22Rv1 (cell line): Measurements from ENCODE around the gene AFTPH.

Source experiments
- CTCF ChIP-seq: fragments of 450-650 bp; IDR thresholded peaks from 2 replicates; pipeline ENCODE4 v1.5.1; 2017; ENCODE audit warnings: mild to moderate bottlenecking
- ZFX ChIP-seq: fragments of 450-650 bp; IDR thresholded peaks from 2 replicates; pipeline ENCODE4 v1.6.1; 2017; ENCODE audit warnings: antibody characterized with exemption, borderline replicate concordance

GRCh38 chr2:64632835-64633819, 109.0 kb downstream of the AFTPH start:
- TF ChIP-seq CTCF (no peak), ZFX (no peak)
